Stromal cell of bone marrow (primary cell): ENCODE results near the gene RBM45.
"Not testable (repeated sequence)": the region's sequence is repeated elsewhere in the genome, so short reads cannot be mapped to it uniquely, and the experiment has no call there.

ENCODE experiments used
- DNase-seq: peaks from one replicate; pipeline ENCODE4 v3.0.0-alpha.2; 2012; ENCODE audit warnings: low read depth

The RBM45 gene

GRCh38 chr2:178112202-178113152 is at the start of gene RBM45:
TSS of gene RBM45 (plus strand) at chr2:178112437. CDS start at chr2:178112547, 110 bp downstream.
- DNase-seq = peak; percentile 84

DNA sequence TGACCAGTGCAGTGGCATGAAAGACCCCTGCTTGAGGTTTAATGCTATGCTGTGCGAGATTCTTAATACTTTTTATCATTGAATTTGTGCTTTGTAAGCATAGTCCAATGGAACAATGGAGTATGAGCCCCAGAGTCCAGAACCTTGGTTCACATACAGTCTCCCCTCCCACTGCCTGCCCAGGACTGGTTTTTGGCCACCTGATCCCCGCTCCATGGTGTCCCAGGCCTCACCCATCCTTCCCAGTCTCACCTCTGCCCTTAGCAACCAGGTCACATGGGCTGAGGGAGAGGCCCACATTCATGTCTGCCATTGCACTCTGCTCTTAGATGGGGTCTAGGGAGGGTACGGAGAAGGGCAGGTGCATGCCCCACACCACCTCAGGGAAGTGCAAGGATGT is 45.9 kb upstream of the RBM45 start:
- DNase-seq = no peak

DNA sequence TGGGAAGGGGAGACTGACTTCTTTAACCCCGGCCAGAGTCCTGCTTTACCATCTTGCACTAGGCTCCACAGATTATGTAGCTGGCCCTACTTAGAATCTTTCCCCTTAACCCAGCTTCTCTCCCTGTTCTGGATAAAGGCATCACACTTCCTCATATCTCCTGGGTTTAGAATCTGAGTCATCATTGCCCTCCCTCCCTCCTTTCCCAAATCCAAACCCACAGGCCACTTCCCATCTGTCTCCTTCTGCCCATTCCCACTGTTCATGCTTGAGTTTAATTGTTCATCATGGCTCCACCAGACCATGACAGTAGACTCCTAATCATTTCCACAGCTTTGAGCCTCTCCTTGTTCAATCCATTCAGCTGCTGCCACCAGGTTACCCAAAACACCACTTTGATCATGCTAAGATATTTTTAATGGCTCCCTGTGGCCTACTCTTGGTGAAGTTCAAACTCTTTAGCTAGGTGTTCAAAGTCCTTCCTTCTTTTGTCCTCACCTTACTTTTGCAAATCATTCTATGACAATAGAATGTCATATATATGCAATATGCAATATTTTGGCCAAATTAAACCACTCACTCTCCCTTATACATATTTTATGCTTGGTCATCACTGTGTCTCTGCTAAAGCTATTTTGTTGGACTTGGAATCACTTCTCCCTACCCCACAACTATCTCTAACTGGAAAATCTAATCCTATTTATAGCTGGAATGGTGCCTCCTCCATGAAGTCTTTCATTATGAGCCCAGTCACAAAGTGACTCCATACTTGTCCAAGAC is 45.2 kb upstream of the RBM45 start:
- DNase-seq = no peak

DNA sequence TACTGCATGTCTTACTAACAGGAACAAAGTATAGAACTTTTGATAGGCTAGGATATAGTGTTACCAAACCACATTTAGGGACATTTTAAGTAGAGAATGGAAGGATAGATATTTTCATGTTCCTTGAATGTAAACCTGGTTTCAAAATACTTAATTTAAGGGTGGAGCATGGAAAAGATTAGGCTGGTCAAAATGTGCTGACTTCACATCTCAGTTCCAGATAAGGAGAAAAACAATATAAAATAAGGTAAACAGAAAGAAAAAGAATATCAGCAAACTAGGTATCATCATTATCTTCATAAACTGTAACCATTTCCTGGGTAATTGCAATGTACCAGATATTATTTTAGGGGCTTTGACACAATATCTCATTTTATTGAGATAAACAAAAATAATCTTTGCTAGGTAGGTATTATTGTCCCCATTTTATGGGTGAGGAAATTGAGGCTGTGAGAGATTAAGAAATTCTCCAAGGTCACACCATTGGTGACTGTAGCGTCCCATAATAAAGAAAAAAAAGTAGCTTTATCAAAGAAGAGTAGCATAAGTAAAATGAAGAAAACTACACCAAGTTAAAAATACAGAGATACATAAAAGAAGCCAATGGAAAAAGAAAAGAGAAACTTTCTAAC is 43.3 kb upstream of the RBM45 start:
- DNase-seq = no peak

DNA sequence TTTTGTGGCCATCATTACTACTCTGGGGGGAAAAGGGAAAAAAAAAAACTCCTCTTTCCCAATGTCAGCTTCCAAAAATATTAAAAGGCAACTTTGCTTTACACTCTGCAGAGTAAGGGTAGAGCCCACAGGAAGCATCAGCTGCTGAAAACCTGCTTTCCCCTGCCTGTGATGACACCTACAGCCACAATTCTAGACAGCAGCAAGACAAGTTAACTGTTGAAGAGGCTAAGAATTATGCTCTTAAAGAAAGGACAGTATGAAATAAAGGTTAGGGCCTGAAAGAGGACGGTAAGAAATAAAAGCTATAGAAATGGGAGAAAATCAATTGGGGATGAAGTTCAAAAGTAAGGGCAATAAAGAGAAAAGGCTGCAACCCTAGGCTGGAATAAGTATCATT is 42.7 kb upstream of the RBM45 start:
- DNase-seq = no peak

DNA sequence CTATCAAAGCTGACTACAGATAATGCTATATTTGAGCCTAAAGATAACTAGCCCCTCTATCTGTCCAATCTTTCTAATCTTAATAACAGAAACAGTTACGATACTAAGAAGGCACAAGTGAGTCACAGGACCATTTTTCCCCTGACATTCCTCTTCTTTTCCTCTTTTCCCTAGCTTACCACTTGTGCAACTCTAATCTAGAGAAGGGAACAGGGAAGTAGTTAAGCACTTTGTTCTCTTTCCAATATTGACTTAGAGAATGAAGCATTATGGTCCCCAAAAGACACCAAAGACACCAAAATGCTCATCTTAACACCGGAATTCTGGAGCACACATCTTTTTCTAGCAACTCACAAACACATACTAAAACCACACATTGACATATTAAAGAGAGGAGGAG is 41.4 kb upstream of the RBM45 start:
- DNase-seq = no peak

DNA sequence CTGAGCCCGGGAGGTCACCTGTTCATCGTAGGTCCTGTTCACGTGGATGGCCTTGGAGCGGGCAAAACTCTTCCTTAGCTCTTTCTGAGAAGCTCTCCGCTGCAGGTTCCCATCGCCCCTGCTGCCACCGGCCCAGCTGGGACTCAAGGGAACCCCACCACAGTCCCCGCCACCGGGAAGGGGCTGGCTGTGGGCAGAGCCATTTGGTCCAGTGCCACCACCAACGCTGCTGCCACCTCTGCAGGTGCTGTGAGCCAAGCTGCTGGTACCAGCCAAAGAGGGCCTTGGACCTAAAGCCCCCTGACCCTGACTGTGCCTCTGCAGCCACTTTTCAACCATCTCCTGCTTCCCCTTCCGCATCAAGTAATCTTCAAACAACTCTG is 40.2 kb upstream of the RBM45 start:
- DNase-seq = no peak

GRCh38 chr2:178072383-178073301 is 39.6 kb upstream of the RBM45 start, which contains the start of gene PDE11A:
TSS of gene PDE11A (minus strand) at chr2:178072777. CDS start at chr2:178072437, 340 bp downstream.
- peak; percentile 47 for DNase-seq

DNA sequence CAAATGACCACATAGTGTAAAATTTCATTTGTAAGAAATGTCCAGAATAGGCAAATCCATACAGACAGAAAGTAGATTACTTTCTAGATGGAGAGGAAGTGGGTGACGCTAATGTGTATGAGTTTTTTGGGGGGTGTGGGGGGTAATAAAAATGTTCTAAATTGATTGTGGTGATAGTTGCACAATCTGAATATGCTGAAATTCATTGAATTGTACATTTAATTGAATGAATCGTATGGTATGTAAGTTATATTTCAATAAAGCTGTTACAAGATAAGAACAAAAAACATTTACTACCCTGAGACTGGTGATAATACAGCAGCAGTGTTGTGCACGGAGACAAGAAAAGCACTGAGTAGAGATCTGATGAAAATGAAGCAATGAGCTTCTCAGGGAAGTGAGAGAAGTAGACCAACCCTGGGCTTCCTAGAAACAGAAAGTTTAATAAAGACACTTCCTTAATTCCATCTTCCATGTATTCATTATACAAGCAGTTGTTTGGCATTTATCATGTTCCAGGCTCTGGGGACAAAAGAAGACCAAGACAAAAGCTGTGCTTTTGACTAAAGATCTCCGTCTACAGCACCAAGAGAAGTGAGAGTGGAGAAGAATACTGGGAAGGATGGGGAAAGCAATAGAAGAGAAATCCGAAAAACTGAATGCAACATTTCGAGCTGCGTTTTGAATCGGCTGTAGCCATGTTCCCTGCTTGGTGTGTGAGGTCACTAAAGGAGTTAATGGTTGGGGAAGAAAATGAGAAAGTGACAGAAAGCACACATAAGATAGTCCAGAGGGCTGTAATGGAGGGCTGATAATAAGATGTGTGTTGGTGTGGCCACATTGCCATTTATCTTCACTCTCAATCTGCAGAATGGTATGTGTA is 37.9 kb upstream of the RBM45 start:
- DNase-seq = no peak

DNA sequence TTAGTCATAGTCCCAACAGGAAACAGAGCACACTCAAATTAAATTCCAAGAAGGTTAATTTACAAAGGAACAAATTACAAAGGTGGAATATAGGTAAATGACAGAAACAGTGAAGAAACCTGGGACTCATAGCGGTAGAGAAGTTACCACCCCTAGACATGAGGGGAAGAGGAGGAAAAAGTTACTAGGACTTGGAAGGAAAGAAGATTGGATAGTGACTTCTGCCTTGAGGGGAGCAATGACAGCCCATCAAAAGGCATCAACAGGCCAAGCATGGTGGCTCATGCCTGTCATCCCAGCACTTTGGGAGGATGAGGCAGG is 37.3 kb upstream of the RBM45 start:
- no peak for DNase-seq

GRCh38 chr2:178076130-178076529 is 36.1 kb upstream of the RBM45 start:
- DNase-seq = no peak

DNA sequence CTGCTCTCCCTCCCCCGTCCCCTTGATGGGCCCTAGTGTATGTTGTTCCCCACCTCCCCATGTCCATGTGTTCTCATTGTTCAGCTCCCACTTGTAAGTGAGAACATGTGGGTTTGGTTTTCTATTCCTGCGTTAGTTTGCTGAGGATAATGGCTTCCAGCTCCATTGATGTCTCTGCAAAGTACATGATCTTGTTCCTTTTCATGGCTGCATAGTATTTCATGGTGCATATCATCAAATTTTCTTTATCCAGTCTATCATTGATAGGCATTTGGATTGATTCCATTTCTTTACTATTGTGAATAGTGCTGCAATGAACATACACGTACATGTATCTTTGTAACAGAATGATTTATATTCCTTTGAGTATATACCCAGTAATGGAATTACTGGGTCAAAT is 33.0 kb upstream of the RBM45 start:
- DNase-seq = not testable (repeated sequence)

DNA sequence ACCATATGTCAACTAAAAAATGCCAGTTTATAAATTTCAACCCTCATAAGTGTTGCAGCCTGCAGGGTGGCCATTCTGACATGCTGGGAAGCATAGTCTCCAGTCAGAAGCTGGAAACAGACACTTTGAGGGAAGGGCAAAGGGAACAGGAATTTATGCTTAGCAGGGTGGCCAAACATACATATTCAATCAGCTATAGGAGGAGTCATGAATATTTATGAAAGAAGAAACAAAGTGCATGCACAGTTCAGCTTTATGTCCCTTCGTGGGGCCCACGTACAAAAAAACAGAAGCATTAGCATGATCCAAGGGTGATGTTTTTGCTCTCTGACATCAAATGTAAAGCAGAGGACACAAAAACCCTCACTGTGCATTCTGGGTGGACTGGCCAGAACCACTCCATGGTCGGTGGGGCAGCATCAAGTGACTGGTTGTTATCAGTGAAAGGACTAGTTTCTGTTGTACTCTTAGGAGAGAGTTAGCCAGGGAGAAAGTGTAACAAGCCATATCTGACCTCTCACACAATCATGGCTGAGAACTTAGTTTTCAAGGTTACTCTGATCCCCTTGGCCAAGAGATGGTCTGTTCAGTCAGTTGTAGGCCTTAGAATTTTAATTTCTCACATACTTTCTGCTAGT is 29.7 kb upstream of the RBM45 start:
- DNase-seq = no peak

GRCh38 chr2:178084273-178084672 is 28.0 kb upstream of the RBM45 start:
- DNase-seq = no peak

GRCh38 chr2:178088774-178089270 is 23.4 kb upstream of the RBM45 start:
- no peak for DNase-seq

- no peak for DNase-seq
Observed at GRCh38 chr2:178093471-178093870, 18.8 kb upstream of the RBM45 start.

DNA sequence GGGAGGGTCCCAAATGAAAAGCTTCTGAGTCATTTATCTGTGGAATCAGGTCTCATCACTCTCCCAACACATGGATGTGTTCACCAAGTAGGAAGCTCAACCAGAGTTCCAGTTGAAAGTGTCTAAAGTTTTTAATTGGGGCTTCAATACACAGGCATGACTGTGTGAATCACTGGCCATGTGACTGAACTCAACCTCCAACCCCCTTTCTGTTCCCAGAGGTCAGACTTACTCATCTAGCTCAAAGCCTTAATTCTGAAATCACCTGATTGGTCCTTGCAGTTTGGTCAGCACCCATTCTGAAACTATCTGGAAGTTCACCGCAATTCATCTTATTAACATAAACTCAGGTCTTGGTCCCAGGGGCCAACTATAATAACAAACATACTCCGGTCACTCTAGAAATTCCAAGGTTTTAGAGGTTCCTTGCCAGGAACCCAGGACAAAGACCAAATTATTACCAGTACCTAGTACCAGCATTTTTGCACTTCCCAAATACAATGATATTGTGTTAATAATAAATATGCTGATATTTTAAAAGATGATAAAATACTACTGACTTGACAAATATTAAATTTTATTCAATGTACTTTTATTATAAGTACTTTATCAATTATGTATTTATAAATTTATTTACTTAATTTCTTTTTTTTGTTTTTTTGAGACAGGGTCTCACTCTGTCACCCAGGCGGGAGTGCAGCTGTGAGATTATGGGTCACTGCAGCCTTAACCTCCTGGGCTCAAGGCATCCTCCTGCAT is 10.7 kb upstream of the RBM45 start:
- no peak for DNase-seq

- no peak for DNase-seq
Observed at GRCh38 chr2:178105566-178105965, 6.7 kb upstream of the RBM45 start.

GRCh38 chr2:178106053-178106452 is 6.2 kb upstream of the RBM45 start:
- DNase-seq = no peak
